ENCODE measurements around the gene RAB11FIP4.

Gene RAB11FIP4

GRCh38 chr17:31573861-31574260 is 182.4 kb downstream of the RAB11FIP4 start:
- no peak for DNase-seq

- no peak for DNase-seq
These were observed 183.0 kb downstream of the RAB11FIP4 start for GRCh38 chr17:31574458-31574857.

GRCh38 chr17:31575043-31575442 is 183.6 kb downstream of the RAB11FIP4 start:
- no peak for DNase-seq

GRCh38 chr17:31579265-31579664 is 187.8 kb downstream of the RAB11FIP4 start:
- no peak for DNase-seq

DNA sequence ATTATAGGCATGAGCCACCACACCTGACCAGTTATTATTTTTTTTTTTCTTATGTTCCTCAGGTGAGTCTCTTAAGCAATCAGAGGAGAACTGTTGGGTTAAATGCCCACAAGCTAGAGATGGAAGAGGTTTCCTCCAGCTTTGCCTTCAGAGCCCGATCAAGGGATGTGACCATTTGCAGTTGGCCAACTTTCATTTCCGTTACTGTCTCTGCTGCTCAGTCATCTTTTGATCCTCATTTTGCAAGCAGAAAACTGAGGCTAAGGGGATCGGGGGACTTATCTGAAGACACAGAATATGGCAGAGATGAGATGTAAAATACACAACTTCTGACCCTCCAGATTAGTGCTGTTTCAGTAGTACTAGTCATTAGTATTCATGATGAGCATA is 188.8 kb downstream of the RAB11FIP4 start:
- no peak for DNase-seq

DNA sequence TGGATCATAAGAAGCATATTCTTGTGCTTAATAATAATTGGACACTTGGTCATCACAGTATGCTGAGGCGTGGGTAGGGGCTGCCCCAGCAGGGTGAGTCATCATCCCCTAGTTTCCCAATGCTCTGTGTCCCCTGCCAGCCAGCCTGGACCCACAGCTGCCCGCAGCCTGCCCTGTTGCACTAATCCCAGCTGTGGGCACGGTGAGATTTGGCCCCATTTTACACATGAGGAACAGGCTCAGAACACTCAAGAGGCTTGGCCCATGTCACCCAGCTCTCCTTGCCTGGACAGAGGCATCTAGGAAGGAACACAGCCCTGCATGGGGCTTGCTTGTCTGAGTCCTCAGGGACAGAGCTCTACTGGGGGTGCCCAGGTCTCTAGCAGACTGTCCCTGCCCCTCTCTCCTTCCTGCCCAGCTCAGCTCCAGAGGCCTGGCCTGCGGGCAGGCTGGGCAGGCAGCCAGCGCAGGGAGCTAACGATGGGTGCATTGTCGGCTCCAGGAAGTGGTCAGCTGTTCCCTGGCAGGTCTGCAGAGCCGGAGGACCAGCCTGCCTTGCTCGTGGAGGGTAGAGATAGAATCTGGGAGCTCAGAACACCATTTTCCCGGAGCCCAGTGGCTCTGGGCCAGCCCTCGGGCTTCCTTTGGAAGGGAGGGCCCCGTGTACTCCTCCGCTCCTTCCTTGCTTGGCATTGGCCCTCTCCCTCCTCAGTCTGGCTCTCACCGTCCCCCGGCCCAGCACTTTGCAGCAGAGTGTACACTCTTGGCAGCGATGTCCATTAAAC is 189.4 kb downstream of the RAB11FIP4 start:
- no peak for DNase-seq

- no peak for DNase-seq
These were observed 190.0 kb downstream of the RAB11FIP4 start for GRCh38 chr17:31581491-31581890.

- no peak for DNase-seq
These were observed 190.9 kb downstream of the RAB11FIP4 start for GRCh38 chr17:31582151-31582907.

DNA sequence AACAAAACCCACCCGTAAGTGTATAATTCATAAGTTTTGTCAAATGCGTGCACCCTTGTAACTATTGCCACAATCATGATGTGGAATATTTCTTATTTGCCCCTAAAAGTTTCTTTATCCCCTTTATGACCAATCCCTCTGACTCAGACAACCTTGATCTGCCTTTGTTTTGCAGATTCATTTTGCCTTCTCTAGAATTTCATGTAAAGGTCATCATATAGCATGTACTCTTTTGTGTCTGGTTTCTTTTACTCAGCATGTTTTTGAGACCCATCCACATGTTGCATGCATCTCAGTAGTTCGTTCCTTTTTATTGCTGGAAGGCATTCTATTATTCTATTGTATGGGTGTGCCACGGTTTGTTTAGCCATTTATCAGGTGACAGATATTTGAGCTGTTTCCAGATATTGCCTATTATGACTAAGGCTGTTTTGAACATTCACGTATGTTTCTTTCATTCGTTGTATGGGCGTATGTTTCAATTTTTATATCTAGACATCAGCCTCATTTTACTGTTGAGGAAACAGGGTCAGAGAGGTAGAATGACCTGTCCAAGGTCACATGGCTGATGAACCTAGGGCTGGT is 192.4 kb downstream of the RAB11FIP4 start:
- DNase-seq: no peak

DNA sequence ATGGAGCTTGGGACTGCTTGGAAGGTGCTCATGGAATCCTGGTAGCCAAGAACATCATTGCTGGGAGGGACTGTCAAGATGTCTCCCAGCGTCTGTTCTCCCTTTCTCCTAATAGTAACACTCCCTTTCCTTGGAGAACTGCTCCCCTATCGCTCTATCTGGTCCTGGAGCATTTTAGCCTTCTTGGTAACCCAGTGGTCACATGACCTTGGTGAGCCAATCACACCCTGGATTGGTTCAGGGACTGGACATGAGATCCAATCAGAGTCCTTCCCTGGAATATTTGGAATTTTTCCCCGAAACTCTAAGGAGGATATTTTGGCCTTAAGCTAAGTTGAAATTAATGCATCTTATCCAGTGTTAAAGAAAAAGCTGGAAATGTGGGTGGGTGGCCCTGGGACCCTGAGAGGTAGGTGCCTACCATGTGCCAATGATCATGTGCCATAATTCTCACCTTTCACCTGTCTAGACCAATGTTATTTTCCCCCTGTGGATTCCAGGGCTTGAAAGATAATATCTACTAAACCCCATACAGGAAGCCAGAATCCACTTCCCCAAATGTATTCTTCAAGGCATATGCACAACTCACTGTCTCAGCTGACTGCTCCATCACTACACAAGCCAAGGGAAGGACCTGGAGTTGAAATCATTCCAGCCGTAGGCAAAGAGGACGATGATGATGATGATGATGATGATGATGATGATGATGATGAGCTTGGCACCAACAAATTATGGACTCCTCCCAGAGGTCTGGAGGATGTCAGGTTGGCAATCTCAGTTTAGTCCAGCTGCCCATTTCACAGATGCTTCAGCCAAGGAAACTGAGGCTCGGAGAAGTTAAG is 193.2 kb downstream of the RAB11FIP4 start:
- no peak for DNase-seq

- DNase-seq: no peak
These were observed 193.8 kb downstream of the RAB11FIP4 start for GRCh38 chr17:31585280-31585630.

DNA sequence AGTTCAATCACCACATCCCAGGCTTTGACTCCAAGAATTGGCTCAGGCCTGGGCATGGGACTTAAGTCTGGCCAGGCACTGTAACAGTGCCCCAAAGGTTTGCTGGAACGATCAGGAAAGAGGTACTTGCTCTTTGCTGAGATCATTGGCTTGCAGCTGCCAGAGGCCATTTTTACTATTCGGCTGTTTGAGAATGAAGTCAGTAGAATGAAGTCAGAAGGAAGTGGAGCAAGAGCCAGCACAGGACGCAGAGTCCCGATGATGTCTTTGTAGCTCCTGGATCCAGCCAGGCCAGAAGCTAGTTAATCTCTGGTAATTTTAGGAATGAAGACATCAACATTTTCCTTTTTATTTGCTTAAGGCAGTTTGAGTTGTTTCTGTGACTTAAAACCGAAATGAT is 195.5 kb downstream of the RAB11FIP4 start:
- DNase-seq: no peak

DNA sequence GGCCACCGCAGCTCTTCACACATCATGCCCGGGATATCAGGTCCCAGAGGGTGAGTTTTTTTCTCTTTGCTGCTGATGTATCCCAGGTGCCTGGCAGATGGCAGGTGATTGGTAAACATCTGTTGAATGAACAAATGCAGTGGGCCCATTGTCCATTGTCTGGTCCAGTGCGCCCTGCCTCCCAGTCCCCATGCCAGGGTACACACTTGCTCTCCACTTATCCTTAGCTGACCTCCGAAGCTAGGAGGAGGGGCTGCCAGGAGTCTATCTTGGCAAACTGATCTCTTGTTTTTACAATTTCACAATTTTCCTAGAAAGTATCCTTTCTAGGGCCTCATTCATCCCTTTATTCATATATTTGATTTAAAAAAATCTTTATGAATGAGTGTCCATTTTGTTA is 196.0 kb downstream of the RAB11FIP4 start:
- DNase-seq: no peak

Measured in stimulated activated CD4-positive, alpha-beta T cell treated with anti-CD3 and anti-CD28 coated beads, Interleukin-15, amount 100 ng/mL, for 24 hours (primary cell).